HL-60/S4 treated with phorbol 12-myristate 13-acetate at 8.2 ng/mL for 4 days and 3 days (cell line): ENCODE results near the gene CELSR3.

ENCODE experiments used
- in situ Hi-C: fragments of 300-500 bp; cut with MboI; formaldehyde crosslinking; loops from 2 replicates; pipeline ENCODE4 v1.15.0; 2022; ENCODE audit warnings: low sequenced_read_pairs

CELSR3 gene

GRCh38 chr3:48662753-48663488, at the start of gene CELSR3:
Gene CELSR3 (minus strand): TSS chr3:48662886. CDS start chr3:48662634, 252 bp downstream.
- in situ Hi-C loops: no loop called here

GRCh38 chr3:48711727-48712126, 49.0 kb upstream of the CELSR3 start:
- in situ Hi-C loops: no loop called here

GRCh38 chr3:48709051-48709461, 46.4 kb upstream of the CELSR3 start:
- in situ Hi-C loops: no loop called here

GRCh38 chr3:48708481-48708889, 45.8 kb upstream of the CELSR3 start:
- in situ Hi-C loops: no loop called here

- in situ Hi-C loops: no loop called here
Measured at GRCh38 chr3:48707157-48707556, 44.5 kb upstream of the CELSR3 start.

- in situ Hi-C loops: no loop called here
Measured at GRCh38 chr3:48702320-48702920, 39.7 kb upstream of the CELSR3 start.

- in situ Hi-C loops: no loop called here
Measured at GRCh38 chr3:48700731-48701405, 38.2 kb upstream of the CELSR3 start.

- in situ Hi-C loops: no loop called here
Measured at GRCh38 chr3:48698891-48699290, 36.2 kb upstream of the CELSR3 start.

- in situ Hi-C loops: no loop called here
Measured at GRCh38 chr3:48697952-48698351, 35.3 kb upstream of the CELSR3 start.

GRCh38 chr3:48696601-48697000, 33.9 kb upstream of the CELSR3 start:
- in situ Hi-C loops: no loop called here

GRCh38 chr3:48696156-48696555, 33.5 kb upstream of the CELSR3 start:
- in situ Hi-C loops: no loop called here

GRCh38 chr3:48695393-48695753, 32.7 kb upstream of the CELSR3 start:
- in situ Hi-C loops: no loop called here

- in situ Hi-C loops: no loop called here
Measured at GRCh38 chr3:48694610-48695392, 32.1 kb upstream of the CELSR3 start.

- in situ Hi-C loops: no loop called here
Measured at GRCh38 chr3:48693826-48694225, 31.1 kb upstream of the CELSR3 start.

GRCh38 chr3:48692551-48692950, 29.9 kb upstream of the CELSR3 start:
- in situ Hi-C loops: no loop called here

- in situ Hi-C loops: no loop called here
Measured at GRCh38 chr3:48690846-48691458, 28.3 kb upstream of the CELSR3 start.

- in situ Hi-C loops: no loop called here
Measured at GRCh38 chr3:48689384-48689783, 26.7 kb upstream of the CELSR3 start.

GRCh38 chr3:48688737-48689075, 26.0 kb upstream of the CELSR3 start:
- in situ Hi-C loops: no loop called here

- in situ Hi-C loops: no loop called here
Measured at GRCh38 chr3:48688032-48688736, 25.5 kb upstream of the CELSR3 start.

GRCh38 chr3:48687220-48687678, 24.6 kb upstream of the CELSR3 start:
- in situ Hi-C loops: no loop called here
